Kasumi-1 (cell line): ENCODE results near the gene MLF2.

Source experiments
- DNase-seq, 2 experiments: peaks; one replicate each; lab custom pipeline; 2025; lab: John Stamatoyannopoulos, UW

MLF2 gene, protein sequence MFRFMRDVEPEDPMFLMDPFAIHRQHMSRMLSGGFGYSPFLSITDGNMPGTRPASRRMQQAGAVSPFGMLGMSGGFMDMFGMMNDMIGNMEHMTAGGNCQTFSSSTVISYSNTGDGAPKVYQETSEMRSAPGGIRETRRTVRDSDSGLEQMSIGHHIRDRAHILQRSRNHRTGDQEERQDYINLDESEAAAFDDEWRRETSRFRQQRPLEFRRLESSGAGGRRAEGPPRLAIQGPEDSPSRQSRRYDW

DNA sequence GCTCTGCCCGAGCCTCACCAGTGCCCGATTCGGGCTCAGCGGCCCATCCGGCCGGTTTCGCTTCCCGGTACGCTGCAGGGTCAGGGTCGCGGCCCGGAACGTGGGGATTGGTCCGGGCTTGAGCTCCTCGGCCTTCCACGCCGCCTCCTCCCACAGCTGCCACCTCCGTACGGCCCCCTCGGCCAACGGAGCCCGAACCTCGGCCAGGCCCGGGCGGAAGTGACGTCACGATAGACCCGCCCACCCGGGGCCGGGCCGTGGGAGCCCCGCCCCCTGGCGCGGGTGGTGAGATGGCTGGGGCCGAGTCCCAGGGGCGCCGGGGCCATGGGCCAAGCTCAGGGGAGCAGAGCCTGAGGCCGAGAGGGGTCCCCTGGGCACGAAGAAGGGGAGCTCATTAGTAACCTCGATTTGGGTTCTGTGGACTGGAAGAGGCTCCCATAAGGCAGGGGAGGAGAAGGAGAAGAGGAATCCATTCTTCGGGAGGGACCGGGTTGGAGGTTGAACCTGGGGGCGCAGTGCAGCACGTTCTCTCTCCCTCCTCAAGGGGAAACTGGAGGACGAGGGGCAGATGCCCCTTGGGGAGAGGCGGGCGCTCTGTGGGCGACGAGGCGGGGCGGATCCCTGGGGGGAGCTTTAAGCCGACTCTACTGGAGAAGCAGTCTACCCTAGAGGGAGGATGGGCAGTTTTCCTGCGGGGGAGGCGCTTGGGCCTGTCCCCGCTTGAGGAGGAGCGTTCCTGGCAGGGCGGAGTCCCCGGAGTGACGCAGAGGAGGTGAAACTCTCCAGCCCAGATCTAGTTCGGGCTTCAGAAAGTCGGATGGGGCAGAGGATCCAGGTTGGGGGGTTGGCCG lies at the start of gene MLF2:
Gene MLF2 (minus strand): TSS at position 221 of the 851 bp plus-strand sequence. CDS start 807 bp downstream, outside the sequence.
- peak; percentile 86 to 88 for DNase-seq

DNA sequence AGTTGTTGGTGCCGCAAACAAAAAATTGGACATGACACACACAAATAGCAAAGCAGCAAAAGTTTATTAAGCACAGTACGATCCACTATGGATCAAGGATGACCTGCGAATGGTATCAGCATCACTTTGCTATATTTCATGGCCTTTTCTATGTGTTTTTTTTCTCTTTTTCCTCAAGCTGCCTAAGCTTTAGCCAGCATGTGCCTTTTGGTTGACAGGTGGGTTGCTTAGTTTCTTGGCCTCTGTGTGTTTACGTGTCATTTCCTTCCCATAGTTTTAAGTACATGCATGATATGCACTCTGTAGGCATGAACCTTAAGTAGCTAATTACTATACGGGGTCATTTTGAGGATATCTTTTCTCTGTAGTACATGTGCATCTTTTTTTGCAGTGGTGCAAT lies 46.2 kb upstream of the MLF2 start:
- DNase-seq, result no peak

DNA sequence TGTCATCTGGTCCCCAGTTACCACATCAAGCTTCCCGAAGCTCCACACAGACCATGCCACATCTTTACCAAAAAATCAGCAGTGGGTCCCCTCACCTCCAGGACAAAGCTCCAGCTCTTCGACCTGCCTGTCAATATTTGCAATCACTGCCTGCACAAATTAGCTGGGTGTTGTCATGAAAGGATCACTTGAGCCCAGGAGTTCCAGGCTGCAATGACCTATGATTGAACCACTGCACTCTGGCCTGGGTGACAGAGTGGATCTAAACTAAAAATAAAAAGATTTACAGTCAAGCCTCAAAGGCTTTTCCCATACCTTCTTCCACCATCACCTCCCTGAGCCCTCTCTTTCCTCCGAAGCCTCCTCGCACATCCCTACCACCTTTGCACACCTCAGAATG lies 43.6 kb upstream of the MLF2 start:
- DNase-seq, result no peak

DNA sequence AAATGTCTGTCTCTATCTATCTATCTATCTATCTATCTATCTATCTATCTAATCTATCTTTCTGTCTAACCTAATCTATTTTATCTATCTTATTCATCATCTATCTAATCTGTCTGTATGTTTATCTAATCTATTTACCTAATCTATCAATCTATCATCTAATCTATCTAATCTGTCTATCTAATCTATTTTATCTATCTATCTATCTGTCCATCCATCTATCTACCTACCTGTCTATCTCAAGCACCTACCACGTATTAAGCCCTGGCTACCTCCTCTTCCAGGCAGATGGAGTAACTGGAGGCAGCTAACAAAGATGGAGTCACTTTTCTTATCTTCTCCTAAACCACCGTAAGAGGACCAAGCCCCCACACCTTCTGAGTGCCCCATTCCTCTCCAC lies 42.1 kb upstream of the MLF2 start:
- DNase-seq, result no peak

DNA sequence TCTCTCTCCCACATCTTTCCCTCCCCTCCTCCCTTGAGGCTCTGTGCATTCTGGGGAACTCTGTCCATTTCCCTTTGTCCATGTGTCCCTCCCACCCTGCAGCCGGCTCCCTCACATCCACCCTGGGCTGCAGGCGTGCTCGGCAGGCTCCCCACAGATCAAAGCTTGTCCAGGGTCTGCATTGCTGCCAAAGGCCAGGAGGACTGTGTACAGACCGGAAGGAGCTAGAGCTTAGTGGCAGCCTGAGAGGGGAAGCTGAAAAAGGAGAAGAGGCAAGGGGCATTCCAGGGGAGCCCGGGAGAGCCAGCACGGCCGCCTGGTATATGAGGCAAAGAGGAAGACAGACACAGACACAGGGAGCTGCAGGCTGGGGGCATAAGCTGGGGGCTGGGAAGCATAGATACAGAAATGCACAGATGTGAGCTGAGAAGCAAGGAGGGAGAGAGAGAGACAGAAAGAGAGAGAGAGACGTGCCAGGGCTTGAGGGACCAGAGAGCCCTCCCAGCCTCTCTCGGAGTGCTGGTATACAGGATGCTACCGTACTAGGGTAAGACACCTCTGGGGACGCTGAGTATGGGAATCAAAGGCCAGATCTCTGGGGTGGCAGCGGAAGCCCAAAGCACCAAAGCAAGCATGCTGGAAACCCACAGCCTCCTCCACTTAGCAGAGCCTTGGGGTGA lies 39.7 kb upstream of the MLF2 start:
- DNase-seq, result peak; percentile 75 to 81

DNA sequence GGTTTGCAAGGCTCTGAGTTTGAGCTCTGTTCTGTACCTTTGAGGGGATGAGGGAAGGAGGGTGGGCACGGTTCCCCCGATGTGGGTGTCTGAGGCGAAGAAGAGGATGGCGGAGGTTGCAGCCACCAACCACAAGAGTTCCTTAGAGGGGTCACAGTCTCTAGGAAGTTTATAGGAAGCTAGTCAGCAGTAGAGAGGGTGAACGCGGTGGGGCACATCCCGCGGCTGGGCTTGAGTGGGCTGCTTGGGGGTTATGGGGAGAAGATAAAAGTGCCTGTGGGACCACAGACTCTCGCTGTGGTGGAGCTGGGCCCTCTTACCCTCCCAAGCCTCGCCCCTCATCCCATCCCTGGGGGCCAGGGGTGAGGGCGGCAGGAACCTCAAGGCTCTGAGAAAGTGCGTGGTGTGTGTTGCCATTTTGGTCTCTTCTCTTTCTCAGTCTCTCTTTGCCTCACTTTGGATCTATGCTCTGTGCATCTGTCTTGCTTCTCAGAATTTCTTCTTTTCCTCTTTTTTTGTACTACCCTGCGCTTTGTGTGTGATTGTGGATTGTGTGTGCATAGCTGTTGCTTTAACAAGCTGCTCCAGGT lies 39.1 kb upstream of the MLF2 start:
- peak; percentile 25 to 57 for DNase-seq

DNA sequence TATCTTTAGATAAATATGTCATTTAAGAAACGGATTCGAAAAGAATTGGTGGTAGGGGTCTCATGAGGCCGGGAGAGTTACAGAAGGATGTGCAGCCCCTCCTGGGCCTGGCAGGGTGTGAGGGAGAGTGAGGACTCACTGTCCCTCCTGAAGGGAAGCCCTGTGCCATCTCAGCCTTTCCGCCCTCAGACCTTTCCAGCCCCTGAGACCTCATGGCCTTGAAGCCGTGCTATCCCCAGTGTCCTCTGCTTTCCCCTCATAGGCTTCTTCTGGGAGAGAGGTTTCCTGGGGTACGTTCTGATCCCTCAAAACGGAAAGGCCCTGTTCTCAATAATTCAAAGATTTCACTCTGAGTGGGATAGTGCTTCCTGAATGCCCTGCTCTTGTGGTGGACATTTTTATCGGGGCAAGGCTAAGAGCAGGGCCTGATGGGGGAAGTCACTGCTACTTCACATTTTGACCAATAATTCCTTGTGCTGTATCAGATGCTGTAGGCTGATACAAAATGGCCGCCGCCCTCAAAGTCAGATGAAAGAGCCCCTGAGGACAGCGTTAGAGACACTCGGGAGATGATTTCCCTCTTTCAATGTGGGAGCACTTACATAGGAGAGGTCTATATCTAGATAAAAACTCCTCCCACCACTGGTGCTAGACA lies 37.7 kb upstream of the MLF2 start:
- DNase-seq, result no peak

DNA sequence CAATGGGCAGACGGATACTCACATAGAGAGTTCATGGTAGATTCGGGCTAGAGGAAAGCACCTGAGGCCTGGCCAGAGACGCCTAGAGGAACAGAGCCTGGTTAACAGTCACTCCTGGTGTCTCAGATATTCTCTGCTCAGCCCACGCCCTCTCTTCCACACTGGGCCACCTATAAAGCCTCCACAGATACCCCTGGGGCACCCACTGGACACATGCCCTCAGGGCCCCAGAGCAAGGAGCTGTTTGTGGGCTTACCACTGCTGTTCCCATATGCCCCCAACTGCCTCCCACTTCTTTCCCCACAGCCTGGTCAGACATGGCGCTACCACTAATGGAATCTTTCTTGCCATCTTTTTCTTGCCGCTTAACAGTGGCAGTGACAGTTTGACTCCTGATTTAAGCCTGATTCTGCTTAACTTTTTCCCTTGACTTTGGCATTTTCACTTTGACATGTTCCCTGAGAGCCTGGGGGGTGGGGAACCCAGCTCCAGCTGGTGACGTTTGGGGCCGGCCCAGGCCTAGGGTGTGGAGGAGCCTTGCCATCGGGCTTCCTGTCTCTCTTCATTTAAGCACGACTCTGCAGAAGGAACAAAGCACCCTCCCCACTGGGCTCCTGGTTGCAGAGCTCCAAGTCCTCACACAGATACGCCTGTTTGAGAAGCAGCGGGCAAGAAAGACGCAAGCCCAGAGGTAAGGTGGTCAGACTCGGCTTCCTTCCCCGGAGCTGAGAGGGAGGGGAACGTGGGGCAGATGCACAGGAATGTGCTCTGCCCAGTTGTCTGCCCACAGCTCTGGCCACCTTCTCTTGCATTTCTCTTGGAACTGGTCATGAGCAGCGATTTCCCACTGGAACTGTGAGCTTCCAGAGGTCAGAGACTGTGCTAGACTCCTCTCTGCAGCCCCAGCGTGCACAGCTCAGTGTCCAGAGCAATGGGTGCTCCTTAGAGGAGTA lies 36.3 kb upstream of the MLF2 start, which contains the start of gene CD4:
Gene CD4 (plus strand): TSS at position 557 of the 953 bp plus-strand sequence. CDS start 10,611 bp downstream, outside the sequence.
- peak; percentile 73 to 76 for DNase-seq

DNA sequence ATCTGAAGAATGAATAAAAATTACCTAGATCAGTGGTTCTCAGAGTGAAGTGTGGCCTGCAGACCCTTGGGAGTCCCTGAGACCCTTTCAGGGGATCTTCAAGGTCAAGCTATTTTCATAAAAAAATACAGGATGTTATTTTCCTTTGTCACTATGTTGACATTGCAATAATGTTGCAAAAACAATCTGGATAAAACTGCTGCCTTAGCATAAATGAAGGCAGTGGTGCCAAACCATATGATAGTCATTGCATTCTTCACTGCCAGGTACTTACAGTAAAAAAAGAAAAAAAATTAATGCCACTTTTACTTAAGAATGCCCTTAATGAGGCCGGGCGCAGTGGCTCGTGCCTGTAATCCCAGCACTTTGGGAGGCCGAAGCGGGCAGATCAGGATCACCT lies 34.4 kb upstream of the MLF2 start:
- no peak for DNase-seq

DNA sequence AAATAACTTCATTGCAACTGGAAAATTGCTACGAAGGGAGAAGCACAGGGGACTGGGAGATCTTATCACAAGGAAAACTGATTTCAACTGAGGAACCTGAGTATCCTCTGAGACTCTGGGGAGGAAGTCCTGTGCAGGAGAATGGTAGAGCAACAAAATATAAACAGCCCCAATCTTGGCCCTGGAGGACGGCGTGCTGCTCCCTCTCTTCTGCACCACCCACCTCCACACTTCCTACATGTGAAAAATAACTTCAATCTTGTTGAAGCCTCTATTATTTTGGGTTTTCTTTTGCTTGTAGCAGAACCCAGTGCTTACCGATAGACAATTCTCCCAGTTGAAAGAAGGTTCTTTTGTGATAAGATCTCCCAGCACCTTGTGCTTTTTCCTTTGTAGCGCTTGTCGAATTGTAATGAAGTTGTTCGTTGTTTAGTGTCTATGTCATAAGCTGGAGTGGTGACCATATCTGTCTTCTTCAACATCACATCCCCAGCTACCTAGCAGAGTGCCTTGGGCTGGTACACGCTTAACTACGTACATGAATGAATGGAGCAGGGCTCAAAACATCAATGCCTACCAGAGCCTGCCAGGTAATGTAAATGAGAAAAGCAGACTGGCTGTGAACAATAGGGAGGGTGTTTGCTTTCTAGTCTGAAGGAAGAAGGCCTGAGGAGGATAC lies 33.6 kb upstream of the MLF2 start:
- DNase-seq, result no peak

DNA sequence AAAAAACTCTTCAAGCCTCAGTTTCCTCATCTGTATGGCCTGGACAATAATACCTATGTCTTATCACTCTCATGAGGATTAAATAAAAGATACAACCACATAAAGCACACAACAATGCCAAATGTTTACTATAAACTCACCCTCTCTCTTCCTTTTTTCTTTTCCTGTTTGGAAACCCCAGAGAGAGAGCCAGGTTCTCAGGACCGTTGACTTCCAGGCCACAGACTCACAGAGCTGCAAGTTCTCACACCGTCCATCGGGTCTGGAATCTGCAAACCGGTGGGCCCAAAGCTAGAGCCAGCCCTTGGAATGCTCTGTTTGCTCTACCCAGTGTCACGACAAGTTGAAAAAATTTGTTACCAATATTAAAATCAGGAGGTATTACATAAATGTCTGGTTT lies 31.8 kb upstream of the MLF2 start:
- DNase-seq, result no peak

DNA sequence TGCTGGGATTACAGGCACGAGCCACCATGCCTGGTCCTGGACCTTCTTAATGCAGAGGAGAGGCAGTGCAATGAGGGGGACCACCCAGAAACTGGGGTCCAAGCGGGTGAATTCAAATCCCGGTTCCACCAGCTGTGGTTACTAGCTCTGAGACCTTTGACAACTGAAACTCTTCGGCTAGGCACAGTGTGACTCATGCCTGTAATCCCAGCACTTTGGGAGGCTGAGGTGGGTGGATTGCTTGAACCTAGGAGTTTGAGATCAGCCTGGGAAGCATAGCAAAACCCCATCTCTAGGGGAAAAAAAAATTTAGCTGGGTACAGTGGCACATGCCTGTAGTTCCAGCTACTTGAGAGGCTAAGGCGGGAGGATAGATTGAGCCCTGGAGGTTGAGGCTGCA lies 31.4 kb upstream of the MLF2 start:
- no peak for DNase-seq

DNA sequence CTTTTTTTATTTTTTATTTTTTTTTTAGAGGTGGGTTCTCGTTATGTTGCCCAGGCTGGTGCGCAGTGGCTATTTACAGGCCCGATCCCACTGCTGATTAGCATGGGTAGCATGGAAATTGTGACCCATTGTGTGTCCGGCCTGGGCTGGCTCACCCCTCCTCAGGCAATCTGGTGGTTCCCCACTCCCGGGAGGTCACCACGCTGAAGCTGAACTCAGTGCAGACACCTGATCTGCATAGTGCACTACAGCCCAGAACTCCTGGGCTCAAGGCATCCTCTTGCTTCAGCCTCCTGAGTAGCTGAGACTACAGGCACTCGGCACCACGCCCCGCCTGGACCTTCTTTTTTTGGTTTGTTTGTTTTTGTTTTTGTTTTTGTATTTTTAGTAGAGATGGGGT lies 30.9 kb upstream of the MLF2 start:
- no peak for DNase-seq

DNA sequence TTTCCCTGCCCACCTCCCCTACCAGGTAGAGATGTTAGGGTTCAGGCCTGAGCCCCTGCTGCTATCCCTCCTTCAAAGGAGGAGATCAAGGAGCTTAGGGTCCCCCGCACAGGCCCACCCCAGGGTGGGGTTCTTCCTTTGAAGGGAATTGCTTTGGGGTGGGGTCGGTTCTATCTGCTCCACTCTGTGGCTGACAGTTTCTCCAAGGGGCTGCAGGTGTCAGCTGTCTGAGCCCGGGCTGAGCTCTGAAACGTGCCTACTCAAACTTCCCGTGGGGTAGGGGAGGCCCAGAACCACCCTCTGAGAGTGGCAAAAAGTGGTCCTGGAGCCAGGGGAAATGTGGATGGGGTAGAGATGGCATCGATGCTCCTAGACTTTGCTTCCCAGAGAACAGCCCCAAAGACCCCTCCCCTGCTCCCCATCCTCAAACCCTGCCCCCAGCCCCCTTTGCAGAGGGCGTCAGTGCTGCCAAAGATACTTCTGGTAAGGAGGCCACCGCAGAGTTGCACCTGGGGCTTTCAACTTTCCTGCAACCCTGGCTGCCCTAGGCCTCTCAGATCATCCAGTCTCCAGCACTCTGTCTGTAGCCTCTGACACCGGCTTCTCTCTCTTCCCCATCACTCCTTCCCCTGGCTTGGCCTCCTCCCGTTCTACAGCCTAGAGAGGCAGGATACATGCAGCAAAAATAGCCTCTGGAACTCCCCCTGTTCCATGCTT lies 30.1 kb upstream of the MLF2 start:
- no peak for DNase-seq

DNA sequence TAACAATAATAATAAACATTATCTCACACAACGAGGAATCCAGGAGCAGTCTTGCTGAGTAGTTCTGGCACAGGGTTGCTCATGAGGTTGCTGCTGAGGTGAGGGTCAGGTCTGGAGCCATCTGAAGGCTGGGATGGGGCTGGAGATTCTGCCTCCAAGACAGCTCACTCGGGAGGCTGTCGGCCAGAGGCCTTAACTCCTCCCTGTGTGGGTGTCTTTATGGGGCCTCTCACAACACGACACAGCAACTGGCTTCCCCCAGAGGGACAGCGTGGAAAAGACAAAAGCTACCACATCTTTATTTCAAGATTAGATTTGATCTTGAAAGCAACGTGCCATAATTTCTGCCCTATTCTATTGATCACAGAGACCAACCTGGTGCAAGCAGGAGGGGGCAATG lies 29.2 kb upstream of the MLF2 start:
- no peak for DNase-seq

DNA sequence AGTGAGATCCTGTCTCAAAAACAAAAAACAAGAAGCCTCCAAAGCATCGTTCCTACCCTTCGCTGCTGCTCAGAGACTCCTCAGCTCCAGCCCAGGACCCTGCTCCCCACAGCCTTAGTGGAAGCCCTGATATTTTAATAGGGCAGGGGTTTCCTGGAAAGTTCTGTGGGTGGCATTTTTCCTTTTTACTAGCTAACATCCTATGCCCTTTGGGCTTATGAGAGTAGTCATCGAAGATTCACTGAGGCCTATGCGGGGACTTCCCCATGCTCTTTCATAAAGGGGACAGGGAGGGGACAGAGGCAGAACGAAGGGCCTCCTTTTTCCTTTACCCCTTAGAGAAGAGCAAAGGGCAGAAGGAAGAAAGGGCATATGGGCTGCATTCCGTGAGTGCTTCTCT lies 27.6 kb upstream of the MLF2 start:
- no peak for DNase-seq

DNA sequence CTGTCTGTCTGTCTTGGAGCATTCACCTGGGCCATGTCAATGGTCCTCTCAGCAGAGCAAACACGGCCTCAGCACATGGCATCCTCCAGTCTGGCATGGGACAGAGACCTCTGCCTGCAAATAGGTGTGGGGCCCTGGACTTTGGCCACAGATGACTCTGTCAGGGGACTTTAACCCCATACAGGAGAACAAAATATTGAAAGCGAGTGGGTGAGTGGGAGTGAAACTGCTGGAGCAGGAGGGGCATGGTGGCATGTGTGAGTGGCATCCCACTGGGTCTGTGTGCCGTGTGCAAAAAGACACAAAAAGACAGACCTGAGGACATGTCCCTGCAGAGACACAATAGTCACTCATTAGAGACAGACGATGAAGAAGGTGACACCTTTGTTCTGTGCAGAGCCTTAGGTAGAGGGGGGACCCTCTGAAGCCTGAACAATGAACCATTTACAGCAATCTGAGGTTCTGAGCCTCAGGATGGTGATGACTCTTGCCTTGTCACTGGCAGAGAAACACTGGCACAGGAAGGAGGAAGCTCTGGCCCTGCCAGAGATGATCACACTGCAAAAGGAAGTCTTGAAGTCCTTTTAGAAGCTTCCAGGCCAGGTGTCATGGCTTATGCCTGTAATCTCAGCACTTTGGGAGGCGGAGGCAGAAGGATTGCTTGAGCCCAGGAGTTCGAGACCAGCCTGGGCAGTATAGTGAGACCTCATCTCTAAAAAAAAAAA lies 26.9 kb upstream of the MLF2 start:
- no peak for DNase-seq
